ENCODE results near the gene DNAJC12.

- TF ChIP-seq ZNF274 (IDR thresholded peaks at IDR 0.05; ENCODE audit: low read depth, low read length) (no peak), EZH2 (IDR thresholded peaks at IDR 0.05) (no peak), CTCF (IDR thresholded peaks at IDR 0.05 in 2 of 3, conservative IDR thresholded peaks at IDR 0.05 in 1 of 3; ENCODE audit: borderline replicate concordance in 1 of 3, insufficient read depth in 1 of 3, low read depth in 2 of 3, low read length in 2 of 3) (no peak), ELF1 (IDR thresholded peaks at IDR 0.05; ENCODE audit: borderline replicate concordance, low read depth) (no peak)
Measured at GRCh38 chr10:67801118-67801517, 36.9 kb downstream of the DNAJC12 start.

Data from HCT116 (cell line).